Fibroblast of lung (primary cell): ENCODE measurements around the gene CYSTM1. TPM values are rescaled to one million over a fixed set of nuclear protein-coding genes. Genes with fewer than 3 reads are reported as not detected.

Source experiments
- DNase-seq, 2 donors: peaks; one replicate each; pipeline versions ENCODE4 v3.0.0 to v3.0.0-alpha.2; 2010; ENCODE audit warnings: low read depth in 2 of 2
- H2AFZ ChIP-seq: 2 replicates; pipeline ENCODE4 v1.5.1; 2012; ENCODE audit warnings: low read length, control low read depth, inconsistent platforms
- H3K27ac ChIP-seq: 2 replicates; pipeline ENCODE4 v1.5.1; 2011; ENCODE audit warnings: low read length, control low read depth; ENCODE audit not compliant: insufficient read depth
- H3K27me3 ChIP-seq: 2 replicates; pipeline ENCODE4 v1.5.1; 2011; ENCODE audit warnings: mild to moderate bottlenecking, low read length; ENCODE audit not compliant: control insufficient read depth, insufficient read depth
- H3K36me3 ChIP-seq: 2 replicates; pipeline ENCODE4 v1.5.1; 2011; ENCODE audit warnings: low read length; ENCODE audit not compliant: control insufficient read depth, insufficient read depth
- H3K4me1 ChIP-seq: 2 replicates; pipeline ENCODE4 v1.5.1; 2011; ENCODE audit warnings: low read length; ENCODE audit not compliant: control insufficient read depth, insufficient read depth; ENCODE audit errors: extremely low read depth
- H3K4me2 ChIP-seq: 2 replicates; pipeline ENCODE4 v1.5.1; 2011; ENCODE audit warnings: low read length, control low read depth; ENCODE audit not compliant: insufficient read depth; ENCODE audit errors: extremely low read depth
- H3K4me3 ChIP-seq, 4 experiments: fragments of 200-600 bp in 1 of 4; sonication (generic) in 1 of 4; replicated peaks in 1 of 4; 2 replicates each; pipeline ENCODE4 v1.5.1; 2011 to 2016; ENCODE audit warnings: low read length in 4 of 4, low read depth in 3 of 4, mild to moderate bottlenecking in 3 of 4, control low read depth in 2 of 4, inconsistent platforms in 1 of 4, mixed read lengths in 1 of 4; ENCODE audit not compliant: insufficient read depth in 1 of 4; ENCODE audit errors: control extremely low read depth in 1 of 4
- H3K79me2 ChIP-seq: 2 replicates; pipeline ENCODE4 v1.5.1; 2012; ENCODE audit warnings: mild to moderate bottlenecking, low read length, inconsistent platforms; ENCODE audit not compliant: control insufficient read depth, insufficient read depth
- H3K9ac ChIP-seq: 2 replicates; pipeline ENCODE4 v1.5.1; 2011; ENCODE audit warnings: mild to moderate bottlenecking, low read length, control low read depth; ENCODE audit not compliant: insufficient read depth
- H3K9me3 ChIP-seq: 2 replicates; pipeline ENCODE4 v1.5.1; 2012; ENCODE audit warnings: low read depth, low read length; ENCODE audit not compliant: control insufficient read depth, insufficient read depth
- H4K20me1 ChIP-seq: 2 replicates; pipeline ENCODE4 v1.5.1; 2011; ENCODE audit warnings: low read length; ENCODE audit not compliant: control insufficient read depth, insufficient read depth; ENCODE audit errors: extremely low read depth
- EZH2 ChIP-seq: IDR thresholded peaks from 2 replicates; pipeline ENCODE4 v1.5.1; 2012; ENCODE audit warnings: low read length, control low read depth, mild to moderate bottlenecking; ENCODE audit errors: missing control alignments
- polyA plus RNA-seq, 2 donors: library from polyadenylated mRNA; depleted of rRNA in 1 of 2; stranded (reverse) in 1 of 2; unstranded in 1 of 2; fragments of >200 nt; gene quantifications; 2 replicates each; pipeline ENCODE4 v1.2.1, GENCODE V29; 2011 to 2012; ENCODE audit warnings: missing spikeins in 1 of 2
- total RNA-seq: library from RNA; depleted of rRNA; stranded (reverse); fragments of >200 nt; gene quantifications from 2 replicates; pipeline ENCODE4 v1.2.1, GENCODE V29; 2014
- TF ChIP-seq, protein P1 (sequence below), 2 donors: IDR thresholded peaks in 1 of 2; conservative IDR thresholded peaks in 1 of 2; 1 replicate in 1 of 2; 2 replicates in 1 of 2; pipeline ENCODE4 v1.5.1; 2011 to 2012; ENCODE audit warnings: low read length in 2 of 2, control low read depth in 1 of 2, inconsistent platforms in 1 of 2, low read depth in 1 of 2, mild to moderate bottlenecking in 1 of 2

The CYSTM1 gene
- total and polyA plus RNA-seq, 2 donors (not counting 1 experiment from before 2014, with no cell fraction given) = 24.3 to 35.8 TPM

- Histone ChIP-seq H3K4me2 (no peak overlapping the region), H3K9me3 (no peaks in the 10 kb centered on the region), H3K9ac (no peak overlapping the region), H3K36me3 (no peaks in the 10 kb centered on the region), H3K79me2 (no peaks in the 10 kb centered on the region), H3K4me1 (no peaks in the 10 kb centered on the region), H3K4me3 (no peak overlapping the region), H4K20me1 (no peaks in the 10 kb centered on the region), H3K27ac (no peak overlapping the region), H2AFZ (no peak overlapping the region), H3K27me3 (no peaks in the 10 kb centered on the region)
- TF ChIP-seq EZH2 = no peak
- TF ChIP-seq, protein P1, sequence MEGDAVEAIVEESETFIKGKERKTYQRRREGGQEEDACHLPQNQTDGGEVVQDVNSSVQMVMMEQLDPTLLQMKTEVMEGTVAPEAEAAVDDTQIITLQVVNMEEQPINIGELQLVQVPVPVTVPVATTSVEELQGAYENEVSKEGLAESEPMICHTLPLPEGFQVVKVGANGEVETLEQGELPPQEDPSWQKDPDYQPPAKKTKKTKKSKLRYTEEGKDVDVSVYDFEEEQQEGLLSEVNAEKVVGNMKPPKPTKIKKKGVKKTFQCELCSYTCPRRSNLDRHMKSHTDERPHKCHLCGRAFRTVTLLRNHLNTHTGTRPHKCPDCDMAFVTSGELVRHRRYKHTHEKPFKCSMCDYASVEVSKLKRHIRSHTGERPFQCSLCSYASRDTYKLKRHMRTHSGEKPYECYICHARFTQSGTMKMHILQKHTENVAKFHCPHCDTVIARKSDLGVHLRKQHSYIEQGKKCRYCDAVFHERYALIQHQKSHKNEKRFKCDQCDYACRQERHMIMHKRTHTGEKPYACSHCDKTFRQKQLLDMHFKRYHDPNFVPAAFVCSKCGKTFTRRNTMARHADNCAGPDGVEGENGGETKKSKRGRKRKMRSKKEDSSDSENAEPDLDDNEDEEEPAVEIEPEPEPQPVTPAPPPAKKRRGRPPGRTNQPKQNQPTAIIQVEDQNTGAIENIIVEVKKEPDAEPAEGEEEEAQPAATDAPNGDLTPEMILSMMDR (conservative IDR thresholded peaks at IDR 0.05 in 1 of 2, IDR thresholded peaks at IDR 0.05 in 1 of 2; ENCODE audit: low read depth in 1 of 2, low read length in 2 of 2) = no peak
- peak in 1 of 2 donors; percentile 74 for DNase-seq
These were observed 98.5 kb downstream of the CYSTM1 start for GRCh38 chr5:140273401-140273877.

GRCh38 chr5:140275837-140276236, 100.8 kb downstream of the CYSTM1 start:
- no peak for DNase-seq
- H3K9me3 ChIP-seq = no peaks in the 10 kb centered on the region
- no peaks in the 10 kb centered on the region for H3K4me1 ChIP-seq
- no peaks in the 10 kb centered on the region for H4K20me1 ChIP-seq
- H2AFZ ChIP-seq = no peak overlapping the region
- H3K27me3 ChIP-seq = no peaks in the 10 kb centered on the region
- H3K79me2 ChIP-seq = no peaks in the 10 kb centered on the region
- no peak overlapping the region for H3K4me2 ChIP-seq
- no peak overlapping the region for H3K4me3 ChIP-seq
- no peak overlapping the region for H3K9ac ChIP-seq
- no peak overlapping the region for H3K27ac ChIP-seq
- H3K36me3 ChIP-seq = no peaks in the 10 kb centered on the region
- TF ChIP-seq, protein P1 (conservative IDR thresholded peaks at IDR 0.05 in 1 of 2, IDR thresholded peaks at IDR 0.05 in 1 of 2; ENCODE audit: low read depth in 1 of 2, low read length in 2 of 2) = no peak
- no peak for TF ChIP-seq EZH2

DNA sequence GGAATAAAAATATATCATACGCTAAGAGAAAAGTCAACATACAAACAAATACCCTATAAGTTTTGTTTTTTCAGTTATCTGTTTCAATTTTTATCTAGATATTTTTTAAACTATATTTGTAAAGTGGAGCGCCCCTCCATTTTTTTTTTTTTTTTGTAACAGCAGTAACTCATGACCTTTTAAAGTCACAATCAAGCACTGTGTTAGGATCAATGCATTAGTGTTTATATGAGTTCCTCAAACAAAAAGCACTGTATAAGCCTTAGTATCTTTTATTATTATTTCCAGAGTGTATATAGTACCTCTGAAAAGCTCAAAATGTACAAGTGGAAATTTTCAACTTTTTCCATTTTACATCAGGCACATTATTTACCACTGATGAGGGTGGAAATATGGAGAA, 107.3 kb downstream of the CYSTM1 start:
- TF ChIP-seq EZH2 = no peak
- TF ChIP-seq, protein P1 (conservative IDR thresholded peaks at IDR 0.05 in 1 of 2, IDR thresholded peaks at IDR 0.05 in 1 of 2; ENCODE audit: low read depth in 1 of 2, low read length in 2 of 2) = no peak
- Histone ChIP-seq H3K9ac (no peak overlapping the region), H3K27me3 (no peaks in the 10 kb centered on the region), H3K27ac (no peak overlapping the region), H2AFZ (no peak overlapping the region), H3K9me3 (no peaks in the 10 kb centered on the region), H3K4me3 (no peak overlapping the region), H3K79me2 (peaks cover 16% of the 10 kb centered on the region), H4K20me1 (no peaks in the 10 kb centered on the region), H3K4me2 (no peak overlapping the region), H3K4me1 (no peaks in the 10 kb centered on the region), H3K36me3 (no peaks in the 10 kb centered on the region)
- no peak for DNase-seq
